Neural crest cell (in vitro differentiated cells): ENCODE data around the gene EDDM13. TPM values are rescaled to one million over a fixed set of nuclear protein-coding genes. Genes with fewer than 3 reads are reported as not detected.
"Not testable (repeated sequence)": the region's sequence is repeated elsewhere in the genome, so short reads cannot be mapped to it uniquely, and the experiment has no call there.

ENCODE experiments used
- DNase-seq: peaks from one replicate; pipeline ENCODE4 v3.0.0; 2021; ENCODE audit warnings: low read depth, mixed read lengths, low spot score
- H3K27ac Mint-ChIP-seq: one replicate; pipeline ENCODE4 v1.8.0; 2021; ENCODE audit warnings: mild to moderate bottlenecking, mixed read lengths; ENCODE audit not compliant: unreplicated experiment
- H3K27me3 Mint-ChIP-seq: 2 replicates; pipeline ENCODE4 v1.8.0; 2021; ENCODE audit warnings: low read depth, mild to moderate bottlenecking, mixed read lengths
- H3K36me3 Mint-ChIP-seq: 2 replicates; pipeline ENCODE4 v1.8.0; 2021; ENCODE audit warnings: low read depth, mild to moderate bottlenecking, mixed read lengths
- H3K4me1 Mint-ChIP-seq: 2 replicates; pipeline ENCODE4 v1.8.0; 2021; ENCODE audit warnings: mixed read lengths
- H3K4me3 Mint-ChIP-seq: one replicate; pipeline ENCODE4 v1.8.0; 2021; ENCODE audit warnings: mild to moderate bottlenecking, mixed read lengths
- H3K9me3 Mint-ChIP-seq: 2 replicates; pipeline ENCODE4 v1.8.0; 2021; ENCODE audit warnings: mixed read lengths
- CTCF ChIP-seq: fragments of 200-600 bp; sonication (generic); conservative IDR thresholded peaks from 2 replicates; pipeline ENCODE4 v1.5.0; 2021; ENCODE audit warnings: antibody characterized with exemption, mild to moderate bottlenecking
- total RNA-seq: library from RNA; stranded (reverse); gene quantifications from 2 replicates; pipeline ENCODE4 v1.2.1, GENCODE V29; 2021

EDDM13 gene
- total RNA-seq, 1 donor from 2014 or later, result not detected

- H3K4me1 Mint-ChIP-seq, result no peaks in the 10 kb centered on the region
- no peaks in the 10 kb centered on the region for H3K27me3 Mint-ChIP-seq
- peaks cover 15% of the 10 kb centered on the region for H3K36me3 Mint-ChIP-seq
- peak overlapping the region; percentile 19 for H3K27ac Mint-ChIP-seq
- H3K9me3 Mint-ChIP-seq, result no peaks in the 10 kb centered on the region
- H3K4me3 Mint-ChIP-seq, result no peak overlapping the region
- DNase-seq, result no peak
- no peak for TF ChIP-seq CTCF
These were observed 31.7 kb downstream of the EDDM13 start for GRCh38 chr19:56304243-56304642.

- DNase-seq, result no peak
- no peaks in the 10 kb centered on the region for H3K4me1 Mint-ChIP-seq
- H3K27me3 Mint-ChIP-seq, result no peaks in the 10 kb centered on the region
- TF ChIP-seq CTCF, result no peak
- H3K27ac Mint-ChIP-seq, result no peak overlapping the region
- H3K36me3 Mint-ChIP-seq, result peaks cover 12% of the 10 kb centered on the region
- H3K4me3 Mint-ChIP-seq, result no peak overlapping the region
- no peaks in the 10 kb centered on the region for H3K9me3 Mint-ChIP-seq
These were observed 33.5 kb downstream of the EDDM13 start for GRCh38 chr19:56306016-56306415.

GRCh38 chr19:56307062-56307461, 34.5 kb downstream of the EDDM13 start:
- not testable (repeated sequence) for H3K36me3 Mint-ChIP-seq, H3K27ac Mint-ChIP-seq, H3K4me1 Mint-ChIP-seq, H3K9me3 Mint-ChIP-seq, DNase-seq, H3K27me3 Mint-ChIP-seq, H3K4me3 Mint-ChIP-seq

- peak overlapping the region; percentile 20 for H3K4me3 Mint-ChIP-seq
- no peaks in the 10 kb centered on the region for H3K27me3 Mint-ChIP-seq
- no peak overlapping the region for H3K27ac Mint-ChIP-seq
- H3K4me1 Mint-ChIP-seq, result peaks cover 11% of the 10 kb centered on the region
- H3K9me3 Mint-ChIP-seq, result no peaks in the 10 kb centered on the region
- H3K36me3 Mint-ChIP-seq, result peaks cover 9% of the 10 kb centered on the region
- DNase-seq, result no peak
- no peak for TF ChIP-seq CTCF
These were observed 36.2 kb downstream of the EDDM13 start for GRCh38 chr19:56308792-56309191.

- peaks cover 9% of the 10 kb centered on the region for H3K36me3 Mint-ChIP-seq
- H3K4me1 Mint-ChIP-seq, result peaks cover 14% of the 10 kb centered on the region
- H3K27ac Mint-ChIP-seq, result no peak overlapping the region
- no peaks in the 10 kb centered on the region for H3K9me3 Mint-ChIP-seq
- no peaks in the 10 kb centered on the region for H3K27me3 Mint-ChIP-seq
- TF ChIP-seq CTCF, result peak; percentile 72
- peak overlapping the region; percentile 62 for H3K4me3 Mint-ChIP-seq
- peak; percentile 58 for DNase-seq
These were observed 37.1 kb downstream of the EDDM13 start for GRCh38 chr19:56309511-56310185.

- no peak for TF ChIP-seq CTCF
- Mint-ChIP-seq H3K4me1 (peaks cover 14% of the 10 kb centered on the region), H3K4me3 (no peak overlapping the region), H3K27me3 (no peaks in the 10 kb centered on the region), H3K9me3 (no peaks in the 10 kb centered on the region), H3K27ac (no peak overlapping the region), H3K36me3 (peaks cover 5% of the 10 kb centered on the region)
- no peak for DNase-seq
These were observed 37.9 kb downstream of the EDDM13 start for GRCh38 chr19:56310462-56310861.
